PC-9 (cell line): ENCODE results near the gene CGB1.
"Not testable (repeated sequence)": the region's sequence is repeated elsewhere in the genome, so short reads cannot be mapped to it uniquely, and the experiment has no call there.

Experiments used
- CTCF ChIP-seq: fragments of 200-600 bp; sonication (generic); conservative IDR thresholded peaks from 2 replicates; pipeline ENCODE4 v1.6.1; 2017; ENCODE audit warnings: mixed run types, antibody characterized with exemption, mild to moderate bottlenecking, moderate library complexity
- EZH2 ChIP-seq: fragments of 200-600 bp; sonication (generic); IDR thresholded peaks from 2 replicates; pipeline ENCODE4 v1.8.0; 2017; ENCODE audit warnings: antibody characterized with exemption, low read depth

GRCh38 chr19:49036815-49037214, at the start of gene CGB1:
- peak; percentile 99 for TF ChIP-seq CTCF
- not testable (repeated sequence) for TF ChIP-seq EZH2
